Testis (tissue), 2 donors: ENCODE results near the gene ORMDL2.

Source experiments
- POLR2A ChIP-seq: fragments of 450-650 bp; IDR thresholded peaks from one replicate; pipeline ENCODE4 v1.6.1; 2017; ENCODE audit warnings: antibody characterized with exemption, mild to moderate bottlenecking, moderate library complexity
- TF ChIP-seq, protein P1 (sequence below), 3 experiments: fragments of 450-650 bp in 2 of 3; fragments of 200-600 bp in 1 of 3; sonication (generic) in 1 of 3; IDR thresholded peaks; one replicate each; pipeline ENCODE4 v1.5.1; 2016 to 2019; ENCODE audit warnings: antibody characterized with exemption in 3 of 3, mild to moderate bottlenecking in 2 of 3, moderate library complexity in 1 of 3

DNA sequence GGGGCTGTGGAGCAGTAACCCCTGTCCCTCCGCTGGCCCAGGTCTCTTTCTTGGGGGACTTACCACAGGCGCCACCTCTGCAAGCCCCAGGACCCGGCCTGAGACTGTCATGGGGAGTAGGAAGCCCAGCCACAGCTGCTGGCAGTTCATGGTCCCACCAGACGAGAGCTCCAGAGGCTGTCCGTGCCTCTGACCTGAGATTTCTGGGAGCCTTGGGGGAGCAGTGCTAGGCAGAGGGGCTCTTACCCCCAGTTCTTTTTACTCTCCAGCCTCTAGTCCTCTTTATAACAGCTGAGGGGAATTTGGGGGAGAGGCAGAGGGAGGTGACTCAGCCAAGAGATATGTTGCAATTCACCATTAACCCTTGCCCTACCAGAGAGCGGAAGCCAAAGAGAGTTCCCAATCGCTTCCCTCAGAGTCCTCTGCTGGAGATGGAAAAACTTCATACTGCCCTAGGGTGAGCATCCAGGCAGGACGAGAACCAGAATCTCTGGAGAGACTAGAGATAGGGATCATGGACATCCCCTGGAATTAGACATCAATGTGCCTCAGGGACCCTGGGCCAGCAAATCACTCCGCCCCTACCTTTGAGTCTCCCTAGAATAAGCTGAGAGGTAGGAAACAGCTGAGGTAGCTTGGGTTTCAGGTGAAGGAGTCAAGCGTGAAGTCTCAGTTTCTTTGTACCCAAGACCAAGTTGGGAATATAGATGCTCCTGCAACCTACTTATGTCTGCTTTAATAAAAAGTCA lies 25.0 kb downstream of the ORMDL2 start, which contains the start of gene MMP19:
- TF ChIP-seq, protein P1, sequence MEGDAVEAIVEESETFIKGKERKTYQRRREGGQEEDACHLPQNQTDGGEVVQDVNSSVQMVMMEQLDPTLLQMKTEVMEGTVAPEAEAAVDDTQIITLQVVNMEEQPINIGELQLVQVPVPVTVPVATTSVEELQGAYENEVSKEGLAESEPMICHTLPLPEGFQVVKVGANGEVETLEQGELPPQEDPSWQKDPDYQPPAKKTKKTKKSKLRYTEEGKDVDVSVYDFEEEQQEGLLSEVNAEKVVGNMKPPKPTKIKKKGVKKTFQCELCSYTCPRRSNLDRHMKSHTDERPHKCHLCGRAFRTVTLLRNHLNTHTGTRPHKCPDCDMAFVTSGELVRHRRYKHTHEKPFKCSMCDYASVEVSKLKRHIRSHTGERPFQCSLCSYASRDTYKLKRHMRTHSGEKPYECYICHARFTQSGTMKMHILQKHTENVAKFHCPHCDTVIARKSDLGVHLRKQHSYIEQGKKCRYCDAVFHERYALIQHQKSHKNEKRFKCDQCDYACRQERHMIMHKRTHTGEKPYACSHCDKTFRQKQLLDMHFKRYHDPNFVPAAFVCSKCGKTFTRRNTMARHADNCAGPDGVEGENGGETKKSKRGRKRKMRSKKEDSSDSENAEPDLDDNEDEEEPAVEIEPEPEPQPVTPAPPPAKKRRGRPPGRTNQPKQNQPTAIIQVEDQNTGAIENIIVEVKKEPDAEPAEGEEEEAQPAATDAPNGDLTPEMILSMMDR (IDR thresholded peaks at IDR 0.05) = no peak
- TF ChIP-seq POLR2A = no peak
